ENCODE measurements around the gene ATG101.

- TF ChIP-seq SP1 (CRISPR knock-in tag; IDR thresholded peaks at IDR 0.05) (no peak), POLR2AphosphoS5 (IDR thresholded peaks at IDR 0.05; ENCODE audit: control insufficient read depth, insufficient read depth, low read depth, low read length) (no peak), NFATC3 (IDR thresholded peaks at IDR 0.05) (no peak), ZNF311 (CRISPR knock-in tag; IDR thresholded peaks at IDR 0.05) (no peak), NFIC (IDR thresholded peaks at IDR 0.05) (no peak), XRCC3 (IDR thresholded peaks at IDR 0.05) (no peak), ZNF449 (CRISPR knock-in tag; IDR thresholded peaks at IDR 0.05) (no peak)
- TF ChIP-seq, protein P1, sequence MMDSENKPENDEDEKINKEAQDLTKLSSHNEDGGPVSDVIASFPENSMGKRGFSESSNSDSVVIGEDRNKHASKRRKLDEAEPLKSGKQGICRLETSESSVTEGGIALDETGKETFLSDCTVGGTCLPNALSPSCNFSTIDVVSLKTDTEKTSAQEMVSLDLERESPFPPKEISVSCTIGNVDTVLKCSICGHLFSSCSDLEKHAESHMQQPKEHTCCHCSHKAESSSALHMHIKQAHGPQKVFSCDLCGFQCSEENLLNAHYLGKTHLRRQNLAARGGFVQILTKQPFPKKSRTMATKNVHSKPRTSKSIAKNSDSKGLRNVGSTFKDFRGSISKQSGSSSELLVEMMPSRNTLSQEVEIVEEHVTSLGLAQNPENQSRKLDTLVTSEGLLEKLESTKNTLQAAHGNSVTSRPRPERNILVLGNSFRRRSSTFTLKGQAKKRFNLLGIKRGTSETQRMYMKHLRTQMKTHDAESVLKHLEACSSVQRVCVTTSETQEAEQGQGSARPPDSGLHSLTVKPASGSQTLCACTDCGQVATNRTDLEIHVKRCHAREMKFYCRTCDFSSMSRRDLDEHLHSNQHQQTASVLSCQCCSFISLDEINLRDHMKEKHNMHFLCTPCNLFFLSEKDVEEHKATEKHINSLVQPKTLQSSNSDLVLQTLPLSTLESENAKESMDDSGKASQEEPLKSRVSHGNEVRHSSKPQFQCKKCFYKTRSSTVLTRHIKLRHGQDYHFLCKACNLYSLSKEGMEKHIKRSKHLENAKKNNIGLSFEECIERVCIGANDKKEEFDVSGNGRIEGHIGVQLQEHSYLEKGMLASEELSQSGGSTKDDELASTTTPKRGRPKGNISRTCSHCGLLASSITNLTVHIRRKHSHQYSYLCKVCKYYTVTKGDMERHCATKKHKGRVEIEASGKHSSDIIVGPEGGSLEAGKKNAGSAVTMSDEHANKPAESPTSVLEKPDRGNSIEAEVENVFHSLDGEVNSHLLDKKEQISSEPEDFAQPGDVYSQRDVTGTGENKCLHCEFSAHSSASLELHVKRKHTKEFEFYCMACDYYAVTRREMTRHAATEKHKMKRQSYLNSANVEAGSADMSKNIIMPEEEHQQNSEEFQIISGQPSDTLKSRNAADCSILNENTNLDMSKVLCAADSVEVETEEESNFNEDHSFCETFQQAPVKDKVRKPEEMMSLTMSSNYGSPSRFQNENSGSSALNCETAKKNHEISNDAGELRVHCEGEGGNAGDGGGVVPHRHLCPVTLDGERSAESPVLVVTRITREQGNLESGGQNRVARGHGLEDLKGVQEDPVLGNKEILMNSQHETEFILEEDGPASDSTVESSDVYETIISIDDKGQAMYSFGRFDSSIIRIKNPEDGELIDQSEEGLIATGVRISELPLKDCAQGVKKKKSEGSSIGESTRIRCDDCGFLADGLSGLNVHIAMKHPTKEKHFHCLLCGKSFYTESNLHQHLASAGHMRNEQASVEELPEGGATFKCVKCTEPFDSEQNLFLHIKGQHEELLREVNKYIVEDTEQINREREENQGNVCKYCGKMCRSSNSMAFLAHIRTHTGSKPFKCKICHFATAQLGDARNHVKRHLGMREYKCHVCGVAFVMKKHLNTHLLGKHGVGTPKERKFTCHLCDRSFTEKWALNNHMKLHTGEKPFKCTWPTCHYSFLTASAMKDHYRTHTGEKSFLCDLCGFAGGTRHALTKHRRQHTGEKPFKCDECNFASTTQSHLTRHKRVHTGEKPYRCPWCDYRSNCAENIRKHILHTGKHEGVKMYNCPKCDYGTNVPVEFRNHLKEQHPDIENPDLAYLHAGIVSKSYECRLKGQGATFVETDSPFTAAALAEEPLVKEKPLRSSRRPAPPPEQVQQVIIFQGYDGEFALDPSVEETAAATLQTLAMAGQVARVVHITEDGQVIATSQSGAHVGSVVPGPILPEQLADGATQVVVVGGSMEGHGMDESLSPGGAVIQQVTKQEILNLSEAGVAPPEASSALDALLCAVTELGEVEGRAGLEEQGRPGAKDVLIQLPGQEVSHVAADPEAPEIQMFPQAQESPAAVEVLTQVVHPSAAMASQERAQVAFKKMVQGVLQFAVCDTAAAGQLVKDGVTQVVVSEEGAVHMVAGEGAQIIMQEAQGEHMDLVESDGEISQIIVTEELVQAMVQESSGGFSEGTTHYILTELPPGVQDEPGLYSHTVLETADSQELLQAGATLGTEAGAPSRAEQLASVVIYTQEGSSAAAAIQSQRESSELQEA (IDR thresholded peaks at IDR 0.05; ENCODE audit: low read depth): no peak
- TF ChIP-seq, protein P2, sequence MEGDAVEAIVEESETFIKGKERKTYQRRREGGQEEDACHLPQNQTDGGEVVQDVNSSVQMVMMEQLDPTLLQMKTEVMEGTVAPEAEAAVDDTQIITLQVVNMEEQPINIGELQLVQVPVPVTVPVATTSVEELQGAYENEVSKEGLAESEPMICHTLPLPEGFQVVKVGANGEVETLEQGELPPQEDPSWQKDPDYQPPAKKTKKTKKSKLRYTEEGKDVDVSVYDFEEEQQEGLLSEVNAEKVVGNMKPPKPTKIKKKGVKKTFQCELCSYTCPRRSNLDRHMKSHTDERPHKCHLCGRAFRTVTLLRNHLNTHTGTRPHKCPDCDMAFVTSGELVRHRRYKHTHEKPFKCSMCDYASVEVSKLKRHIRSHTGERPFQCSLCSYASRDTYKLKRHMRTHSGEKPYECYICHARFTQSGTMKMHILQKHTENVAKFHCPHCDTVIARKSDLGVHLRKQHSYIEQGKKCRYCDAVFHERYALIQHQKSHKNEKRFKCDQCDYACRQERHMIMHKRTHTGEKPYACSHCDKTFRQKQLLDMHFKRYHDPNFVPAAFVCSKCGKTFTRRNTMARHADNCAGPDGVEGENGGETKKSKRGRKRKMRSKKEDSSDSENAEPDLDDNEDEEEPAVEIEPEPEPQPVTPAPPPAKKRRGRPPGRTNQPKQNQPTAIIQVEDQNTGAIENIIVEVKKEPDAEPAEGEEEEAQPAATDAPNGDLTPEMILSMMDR (IDR thresholded peaks at IDR 0.05 in 2 of 3, conservative IDR thresholded peaks at IDR 0.05 in 1 of 3; ENCODE audit: insufficient read depth in 2 of 3, low read depth in 1 of 3, low read length in 3 of 3): no peak
These were observed 27.4 kb downstream of the ATG101 start for GRCh38 chr12:52097045-52097666.

All from K562 (cell line).